ENCODE data around the gene PPP3CA.

Gene PPP3CA

GRCh38 chr4:101299021-101299420 is 48.3 kb downstream of the PPP3CA start:
- Histone ChIP-seq H3K36me3 (ENCODE audit: control insufficient read depth, insufficient read depth, low read length) (no peaks in the 10 kb centered on the region), H3K4me1 (ENCODE audit: control insufficient read depth, insufficient read depth, low read length) (no peaks in the 10 kb centered on the region), H3K9me3 (ENCODE audit: control insufficient read depth, insufficient read depth, low read length) (no peaks in the 10 kb centered on the region), H3K27me3 (ENCODE audit: control insufficient read depth, insufficient read depth, low read length) (no peaks in the 10 kb centered on the region), H3K4me3 (ENCODE audit: low read depth, low read length) (no peak overlapping the region), H3K9ac (ENCODE audit: low read depth, low read length) (no peak overlapping the region)

GRCh38 chr4:101295691-101296090 is 51.6 kb downstream of the PPP3CA start:
- no peak overlapping the region for H3K4me3 ChIP-seq (ENCODE audit: low read depth, low read length)
- H3K36me3 ChIP-seq (ENCODE audit: control insufficient read depth, insufficient read depth, low read length) = no peaks in the 10 kb centered on the region
- H3K27me3 ChIP-seq (ENCODE audit: control insufficient read depth, insufficient read depth, low read length) = no peaks in the 10 kb centered on the region
- no peaks in the 10 kb centered on the region for H3K9me3 ChIP-seq (ENCODE audit: control insufficient read depth, insufficient read depth, low read length)
- no peaks in the 10 kb centered on the region for H3K4me1 ChIP-seq (ENCODE audit: control insufficient read depth, insufficient read depth, low read length)
- H3K9ac ChIP-seq (ENCODE audit: low read depth, low read length) = no peak overlapping the region

- H3K4me1 ChIP-seq (ENCODE audit: control insufficient read depth, insufficient read depth, low read length) = no peaks in the 10 kb centered on the region
- no peaks in the 10 kb centered on the region for H3K9me3 ChIP-seq (ENCODE audit: control insufficient read depth, insufficient read depth, low read length)
- H3K9ac ChIP-seq (ENCODE audit: low read depth, low read length) = no peak overlapping the region
- no peak overlapping the region for H3K4me3 ChIP-seq (ENCODE audit: low read depth, low read length)
- no peaks in the 10 kb centered on the region for H3K36me3 ChIP-seq (ENCODE audit: control insufficient read depth, insufficient read depth, low read length)
- H3K27me3 ChIP-seq (ENCODE audit: control insufficient read depth, insufficient read depth, low read length) = no peaks in the 10 kb centered on the region
These were observed 52.7 kb downstream of the PPP3CA start for GRCh38 chr4:101294597-101294996.

DNA sequence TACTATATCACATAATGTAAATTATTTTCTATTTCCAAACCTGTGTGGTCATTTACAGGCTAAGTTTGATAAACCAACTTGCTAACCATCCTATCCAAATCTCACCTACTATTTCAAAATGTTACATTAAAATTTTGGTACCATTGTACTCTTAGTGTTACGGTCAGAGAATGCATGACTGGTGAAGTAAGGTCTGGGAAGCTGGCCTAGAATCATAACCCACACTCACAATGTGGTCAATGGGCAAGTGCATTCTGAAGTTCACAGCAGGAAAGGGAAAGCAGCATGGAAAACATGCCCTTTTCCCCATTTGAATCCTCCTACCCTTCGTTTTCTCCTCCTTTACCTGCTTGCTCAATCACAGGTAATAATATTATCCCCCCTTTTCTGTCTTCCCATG is 54.4 kb downstream of the PPP3CA start:
- Histone ChIP-seq H3K9me3 (ENCODE audit: control insufficient read depth, insufficient read depth, low read length) (no peaks in the 10 kb centered on the region), H3K27me3 (ENCODE audit: control insufficient read depth, insufficient read depth, low read length) (no peaks in the 10 kb centered on the region), H3K4me1 (ENCODE audit: control insufficient read depth, insufficient read depth, low read length) (peaks cover 6% of the 10 kb centered on the region), H3K4me3 (ENCODE audit: low read depth, low read length) (no peak overlapping the region), H3K9ac (ENCODE audit: low read depth, low read length) (no peak overlapping the region), H3K36me3 (ENCODE audit: control insufficient read depth, insufficient read depth, low read length) (no peaks in the 10 kb centered on the region)

DNA sequence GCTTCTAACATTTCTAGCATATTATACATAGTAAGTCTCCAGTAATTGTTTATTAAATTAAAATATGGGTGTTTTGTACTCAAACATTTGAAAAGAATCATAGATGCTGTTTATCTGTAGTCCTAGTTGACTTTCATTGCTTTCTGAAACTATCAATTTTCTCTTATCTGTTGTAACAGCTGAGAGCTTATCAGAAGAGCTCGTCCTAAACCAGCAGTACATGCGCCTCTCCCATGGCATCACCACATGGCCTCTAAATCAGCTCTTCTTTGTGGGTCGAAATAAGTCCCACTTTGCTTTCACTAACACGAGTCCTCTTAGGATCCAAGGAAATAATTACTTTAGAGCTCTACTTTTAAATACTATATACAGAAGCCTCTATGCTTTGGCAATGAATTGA is 55.1 kb downstream of the PPP3CA start:
- no peak overlapping the region for H3K9ac ChIP-seq (ENCODE audit: low read depth, low read length)
- H3K27me3 ChIP-seq (ENCODE audit: control insufficient read depth, insufficient read depth, low read length) = no peaks in the 10 kb centered on the region

GRCh38 chr4:101291198-101291597 is 56.1 kb downstream of the PPP3CA start:
- Histone ChIP-seq H3K9me3 (ENCODE audit: control insufficient read depth, insufficient read depth, low read length) (no peaks in the 10 kb centered on the region), H3K36me3 (ENCODE audit: control insufficient read depth, insufficient read depth, low read length) (no peaks in the 10 kb centered on the region), H3K27me3 (ENCODE audit: control insufficient read depth, insufficient read depth, low read length) (no peaks in the 10 kb centered on the region), H3K4me3 (ENCODE audit: low read depth, low read length) (no peak overlapping the region), H3K9ac (ENCODE audit: low read depth, low read length) (no peak overlapping the region), H3K4me1 (ENCODE audit: control insufficient read depth, insufficient read depth, low read length) (peaks cover 16% of the 10 kb centered on the region)

More for the DNA sequence above, 55.1 kb downstream of the PPP3CA start:
- no peaks in the 10 kb centered on the region for H3K9me3 ChIP-seq (ENCODE audit: control insufficient read depth, insufficient read depth, low read length)
- H3K4me1 ChIP-seq (ENCODE audit: control insufficient read depth, insufficient read depth, low read length) = peaks cover 10% of the 10 kb centered on the region
- H3K36me3 ChIP-seq (ENCODE audit: control insufficient read depth, insufficient read depth, low read length) = no peaks in the 10 kb centered on the region
- H3K4me3 ChIP-seq (ENCODE audit: low read depth, low read length) = no peak overlapping the region

DNA sequence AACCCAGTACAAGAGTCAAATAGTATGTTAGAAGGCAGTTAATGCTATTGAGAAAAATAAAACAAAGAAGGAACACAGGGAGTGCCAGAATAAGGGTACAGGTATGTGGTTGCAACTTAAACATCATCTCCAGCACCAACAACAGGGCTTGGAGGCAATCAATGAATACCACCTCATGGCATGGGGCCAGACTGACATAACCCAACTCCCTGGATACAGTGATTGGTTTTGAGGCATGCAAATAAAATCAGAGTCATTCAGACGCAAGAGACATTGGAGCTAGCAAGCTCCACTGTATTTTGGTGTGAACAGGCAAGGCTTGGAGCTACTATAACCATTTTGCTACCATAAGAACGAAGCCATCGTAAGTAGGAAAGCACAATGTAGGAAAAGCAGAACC is 56.7 kb downstream of the PPP3CA start:
- Histone ChIP-seq H3K36me3 (ENCODE audit: control insufficient read depth, insufficient read depth, low read length) (no peaks in the 10 kb centered on the region), H3K27me3 (ENCODE audit: control insufficient read depth, insufficient read depth, low read length) (no peaks in the 10 kb centered on the region), H3K9ac (ENCODE audit: low read depth, low read length) (no peak overlapping the region), H3K4me1 (ENCODE audit: control insufficient read depth, insufficient read depth, low read length) (peaks cover 17% of the 10 kb centered on the region), H3K4me3 (ENCODE audit: low read depth, low read length) (no peak overlapping the region), H3K9me3 (ENCODE audit: control insufficient read depth, insufficient read depth, low read length) (no peaks in the 10 kb centered on the region)

- Histone ChIP-seq H3K9me3 (ENCODE audit: control insufficient read depth, insufficient read depth, low read length) (no peaks in the 10 kb centered on the region), H3K27me3 (ENCODE audit: control insufficient read depth, insufficient read depth, low read length) (no peaks in the 10 kb centered on the region), H3K36me3 (ENCODE audit: control insufficient read depth, insufficient read depth, low read length) (no peaks in the 10 kb centered on the region), H3K4me3 (ENCODE audit: low read depth, low read length) (no peak overlapping the region), H3K4me1 (ENCODE audit: control insufficient read depth, insufficient read depth, low read length) (peaks cover 17% of the 10 kb centered on the region), H3K9ac (ENCODE audit: low read depth, low read length) (no peak overlapping the region)
These were observed 58.0 kb downstream of the PPP3CA start for GRCh38 chr4:101289306-101289705.

GRCh38 chr4:101288365-101289145 is 58.8 kb downstream of the PPP3CA start:
- Histone ChIP-seq H3K36me3 (ENCODE audit: control insufficient read depth, insufficient read depth, low read length) (no peaks in the 10 kb centered on the region), H3K4me1 (ENCODE audit: control insufficient read depth, insufficient read depth, low read length) (peaks cover 22% of the 10 kb centered on the region), H3K27me3 (ENCODE audit: control insufficient read depth, insufficient read depth, low read length) (no peaks in the 10 kb centered on the region), H3K4me3 (ENCODE audit: low read depth, low read length) (no peak overlapping the region), H3K9ac (ENCODE audit: low read depth, low read length) (no peak overlapping the region), H3K9me3 (ENCODE audit: control insufficient read depth, insufficient read depth, low read length) (no peaks in the 10 kb centered on the region)

- Histone ChIP-seq H3K27me3 (ENCODE audit: control insufficient read depth, insufficient read depth, low read length) (no peaks in the 10 kb centered on the region), H3K9ac (ENCODE audit: low read depth, low read length) (no peak overlapping the region), H3K4me3 (ENCODE audit: low read depth, low read length) (no peak overlapping the region), H3K4me1 (ENCODE audit: control insufficient read depth, insufficient read depth, low read length) (peaks cover 28% of the 10 kb centered on the region), H3K36me3 (ENCODE audit: control insufficient read depth, insufficient read depth, low read length) (no peaks in the 10 kb centered on the region), H3K9me3 (ENCODE audit: control insufficient read depth, insufficient read depth, low read length) (no peaks in the 10 kb centered on the region)
These were observed 60.0 kb downstream of the PPP3CA start for GRCh38 chr4:101287324-101287723.

DNA sequence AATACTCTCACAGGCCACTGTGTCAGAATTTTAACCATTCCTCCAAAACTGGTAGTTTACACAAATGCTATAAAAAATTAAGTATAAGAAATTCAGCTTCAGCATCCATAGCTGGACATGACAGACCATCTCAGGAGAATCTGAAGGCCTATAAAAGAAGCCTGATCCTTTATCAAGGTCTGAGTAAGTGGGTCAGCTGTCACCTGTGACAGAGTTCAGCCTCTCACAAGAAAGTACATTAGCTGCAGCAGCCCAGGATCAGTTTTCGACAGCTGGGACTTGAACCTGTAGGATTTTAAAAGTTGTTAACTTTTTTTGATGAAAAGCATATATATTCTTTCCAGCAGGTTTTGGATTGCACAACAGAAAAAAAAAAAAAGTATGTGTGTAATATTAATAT is 60.7 kb downstream of the PPP3CA start:
- Histone ChIP-seq H3K4me3 (ENCODE audit: low read depth, low read length) (no peak overlapping the region), H3K9ac (ENCODE audit: low read depth, low read length) (no peak overlapping the region), H3K27me3 (ENCODE audit: control insufficient read depth, insufficient read depth, low read length) (no peaks in the 10 kb centered on the region), H3K4me1 (ENCODE audit: control insufficient read depth, insufficient read depth, low read length) (peaks cover 32% of the 10 kb centered on the region), H3K36me3 (ENCODE audit: control insufficient read depth, insufficient read depth, low read length) (no peaks in the 10 kb centered on the region), H3K9me3 (ENCODE audit: control insufficient read depth, insufficient read depth, low read length) (no peaks in the 10 kb centered on the region)

- H3K9ac ChIP-seq (ENCODE audit: low read depth, low read length) = no peak overlapping the region
- no peaks in the 10 kb centered on the region for H3K27me3 ChIP-seq (ENCODE audit: control insufficient read depth, insufficient read depth, low read length)
- peaks cover 36% of the 10 kb centered on the region for H3K4me1 ChIP-seq (ENCODE audit: control insufficient read depth, insufficient read depth, low read length)
- no peak overlapping the region for H3K4me3 ChIP-seq (ENCODE audit: low read depth, low read length)
- no peaks in the 10 kb centered on the region for H3K36me3 ChIP-seq (ENCODE audit: control insufficient read depth, insufficient read depth, low read length)
- H3K9me3 ChIP-seq (ENCODE audit: control insufficient read depth, insufficient read depth, low read length) = no peaks in the 10 kb centered on the region
These were observed 61.3 kb downstream of the PPP3CA start for GRCh38 chr4:101285985-101286384.
